ENCODE measurements around the gene FXYD3. TPM values are rescaled to one million over a fixed set of nuclear protein-coding genes. Genes with fewer than 3 reads are reported as not detected.

The FXYD3 gene, protein sequence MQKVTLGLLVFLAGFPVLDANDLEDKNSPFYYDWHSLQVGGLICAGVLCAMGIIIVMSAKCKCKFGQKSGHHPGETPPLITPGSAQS
- total RNA-seq (ENCODE audit: unreplicated experiment): not detected
- long read RNA-seq: 0 reads

DNA sequence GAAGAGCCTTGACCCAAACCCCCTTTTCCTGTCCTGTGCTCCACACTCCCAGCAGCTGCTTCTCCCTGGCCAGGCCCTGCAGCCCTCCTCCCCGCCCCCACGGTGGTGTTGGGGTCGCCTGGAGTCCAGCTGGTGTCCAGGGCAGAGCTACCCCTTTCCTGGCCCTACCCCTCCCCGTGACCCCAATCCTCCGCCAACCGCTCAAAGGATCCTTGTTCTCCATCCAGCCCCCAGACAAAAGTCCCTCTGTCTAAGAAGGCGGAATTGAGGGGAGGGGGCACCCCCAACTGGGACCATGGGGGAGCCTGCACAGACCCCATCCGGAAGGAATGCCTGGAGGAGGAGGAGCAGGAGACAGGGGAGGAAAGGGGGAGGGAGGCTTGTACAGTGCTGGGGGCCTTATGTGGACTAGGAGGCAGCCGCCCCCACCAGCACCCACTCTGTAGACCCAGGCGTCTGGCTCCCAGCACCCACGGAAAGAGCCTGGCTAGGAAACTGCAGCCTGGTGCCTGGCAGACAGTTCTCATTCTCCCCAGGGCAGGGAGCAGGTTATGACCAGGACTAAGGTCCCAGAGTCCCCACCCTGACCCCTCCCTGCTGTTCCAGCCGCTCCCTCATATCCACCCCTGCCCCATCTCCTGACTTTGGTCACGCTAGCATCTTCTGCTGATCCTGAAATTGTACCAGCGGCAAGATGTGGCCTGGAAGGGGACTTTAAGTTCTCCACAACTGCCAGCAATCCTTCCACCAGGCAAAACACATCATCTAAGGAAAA lies at the start of gene FXYD3:
Gene FXYD3 (plus strand): TSS at position 647 of the 775 bp plus-strand sequence. CDS start 3,554 bp downstream, outside the sequence.
- H3K4me3 Mint-ChIP-seq (ENCODE audit: unreplicated experiment): peak within 1 kb of the TSS; percentile 68
- H3K9me3 Mint-ChIP-seq (ENCODE audit: unreplicated experiment): peaks cover 5% of the 10 kb centered on the region
- peaks cover 27% of the 10 kb centered on the region for H3K4me1 Mint-ChIP-seq (ENCODE audit: low read depth, unreplicated experiment)
- H3K36me3 Mint-ChIP-seq (ENCODE audit: unreplicated experiment): no peaks in the 10 kb centered on the region
- peak within 1 kb of the TSS; percentile 88 for H3K27ac Mint-ChIP-seq (ENCODE audit: unreplicated experiment)
- peaks cover 12% of the 10 kb centered on the region for H3K27me3 Mint-ChIP-seq (ENCODE audit: unreplicated experiment)
- no peak for TF ChIP-seq CTCF (IDR thresholded peaks at IDR 0.05; ENCODE audit: partially characterized antibody, unreplicated experiment)
- no peak for DNase-seq

GRCh38 chr19:35066121-35066520 lies 49.5 kb upstream of the FXYD3 start:
- H3K27me3 Mint-ChIP-seq (ENCODE audit: unreplicated experiment): no peaks in the 10 kb centered on the region
- H3K4me3 Mint-ChIP-seq (ENCODE audit: unreplicated experiment): no peak overlapping the region
- H3K27ac Mint-ChIP-seq (ENCODE audit: unreplicated experiment): no peak overlapping the region
- TF ChIP-seq CTCF (IDR thresholded peaks at IDR 0.05; ENCODE audit: partially characterized antibody, unreplicated experiment): no peak
- DNase-seq: no peak
- H3K36me3 Mint-ChIP-seq (ENCODE audit: unreplicated experiment): no peaks in the 10 kb centered on the region
- peaks cover 8% of the 10 kb centered on the region for H3K4me1 Mint-ChIP-seq (ENCODE audit: low read depth, unreplicated experiment)
- no peaks in the 10 kb centered on the region for H3K9me3 Mint-ChIP-seq (ENCODE audit: unreplicated experiment)

GRCh38 chr19:35066691-35067563 lies 48.7 kb upstream of the FXYD3 start:
- Mint-ChIP-seq H3K4me3 (ENCODE audit: unreplicated experiment) (peak overlapping the region; percentile 9), H3K4me1 (ENCODE audit: low read depth, unreplicated experiment) (peaks cover 8% of the 10 kb centered on the region), H3K9me3 (ENCODE audit: unreplicated experiment) (no peaks in the 10 kb centered on the region), H3K36me3 (ENCODE audit: unreplicated experiment) (no peaks in the 10 kb centered on the region), H3K27ac (ENCODE audit: unreplicated experiment) (peak overlapping the region; percentile 48), H3K27me3 (ENCODE audit: unreplicated experiment) (no peaks in the 10 kb centered on the region)
- DNase-seq: peak; percentile 95
- peak; percentile 92 for TF ChIP-seq CTCF (IDR thresholded peaks at IDR 0.05; ENCODE audit: partially characterized antibody, unreplicated experiment)

GRCh38 chr19:35068941-35069634 lies 46.5 kb upstream of the FXYD3 start:
- H3K27ac Mint-ChIP-seq (ENCODE audit: unreplicated experiment): no peak overlapping the region
- TF ChIP-seq CTCF (IDR thresholded peaks at IDR 0.05; ENCODE audit: partially characterized antibody, unreplicated experiment): no peak
- H3K27me3 Mint-ChIP-seq (ENCODE audit: unreplicated experiment): peaks cover under 1% of the 10 kb centered on the region
- no peak for DNase-seq
- H3K4me3 Mint-ChIP-seq (ENCODE audit: unreplicated experiment): no peak overlapping the region
- H3K9me3 Mint-ChIP-seq (ENCODE audit: unreplicated experiment): no peaks in the 10 kb centered on the region
- H3K4me1 Mint-ChIP-seq (ENCODE audit: low read depth, unreplicated experiment): peaks cover 8% of the 10 kb centered on the region
- H3K36me3 Mint-ChIP-seq (ENCODE audit: unreplicated experiment): no peaks in the 10 kb centered on the region
